ENCODE results near the gene MIER1. TPM values are rescaled to one million over a fixed set of nuclear protein-coding genes. Genes with fewer than 3 reads are reported as not detected.
"Not testable (repeated sequence)": the region's sequence is repeated elsewhere in the genome, so short reads cannot be mapped to it uniquely, and the experiment has no call there.

MIER1 gene
- total RNA-seq, 1 donor from 2014 or later: 43.5 TPM

- Histone ChIP-seq H3K4me2 (no peak overlapping the region), H3K9me3 (ENCODE audit: low read depth) (no peaks in the 10 kb centered on the region), H3K36me3 (peaks cover 46% of the 10 kb centered on the region), H2AFZ (replicated peaks) (no peak overlapping the region), H3K4me1 (no peaks in the 10 kb centered on the region), H3K27me3 (no peaks in the 10 kb centered on the region), H4K20me1 (ENCODE audit: low read depth) (no peaks in the 10 kb centered on the region), H3F3A (ENCODE audit: low read depth) (no peaks in the 10 kb centered on the region), H3K4me3 (no peak overlapping the region), H3K79me2 (ENCODE audit: low read depth) (no peaks in the 10 kb centered on the region), H3K9ac (no peak overlapping the region), H3K27ac (no peak overlapping the region)
- Mint-ChIP-seq H3K27ac (no peak overlapping the region), H3K9me3 (peaks cover 14% of the 10 kb centered on the region), H3K4me3 (no peak overlapping the region), H3K27me3 (ENCODE audit: insufficient read depth, low read depth) (no peaks in the 10 kb centered on the region), H3K36me3 (peaks cover 43% of the 10 kb centered on the region), H3K4me1 (no peaks in the 10 kb centered on the region)
- no peak for DNase-seq (ENCODE audit: low spot score)
- TF ChIP-seq EZH2phosphoT487 (IDR thresholded peaks at IDR 0.05) (no peak), EZH2 (IDR thresholded peaks at IDR 0.05) (no peak)
- TF ChIP-seq, protein P1, sequence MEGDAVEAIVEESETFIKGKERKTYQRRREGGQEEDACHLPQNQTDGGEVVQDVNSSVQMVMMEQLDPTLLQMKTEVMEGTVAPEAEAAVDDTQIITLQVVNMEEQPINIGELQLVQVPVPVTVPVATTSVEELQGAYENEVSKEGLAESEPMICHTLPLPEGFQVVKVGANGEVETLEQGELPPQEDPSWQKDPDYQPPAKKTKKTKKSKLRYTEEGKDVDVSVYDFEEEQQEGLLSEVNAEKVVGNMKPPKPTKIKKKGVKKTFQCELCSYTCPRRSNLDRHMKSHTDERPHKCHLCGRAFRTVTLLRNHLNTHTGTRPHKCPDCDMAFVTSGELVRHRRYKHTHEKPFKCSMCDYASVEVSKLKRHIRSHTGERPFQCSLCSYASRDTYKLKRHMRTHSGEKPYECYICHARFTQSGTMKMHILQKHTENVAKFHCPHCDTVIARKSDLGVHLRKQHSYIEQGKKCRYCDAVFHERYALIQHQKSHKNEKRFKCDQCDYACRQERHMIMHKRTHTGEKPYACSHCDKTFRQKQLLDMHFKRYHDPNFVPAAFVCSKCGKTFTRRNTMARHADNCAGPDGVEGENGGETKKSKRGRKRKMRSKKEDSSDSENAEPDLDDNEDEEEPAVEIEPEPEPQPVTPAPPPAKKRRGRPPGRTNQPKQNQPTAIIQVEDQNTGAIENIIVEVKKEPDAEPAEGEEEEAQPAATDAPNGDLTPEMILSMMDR (IDR thresholded peaks at IDR 0.05): no peak
Measured at GRCh38 chr1:66968574-66968973, 43.8 kb downstream of the MIER1 start.

DNA sequence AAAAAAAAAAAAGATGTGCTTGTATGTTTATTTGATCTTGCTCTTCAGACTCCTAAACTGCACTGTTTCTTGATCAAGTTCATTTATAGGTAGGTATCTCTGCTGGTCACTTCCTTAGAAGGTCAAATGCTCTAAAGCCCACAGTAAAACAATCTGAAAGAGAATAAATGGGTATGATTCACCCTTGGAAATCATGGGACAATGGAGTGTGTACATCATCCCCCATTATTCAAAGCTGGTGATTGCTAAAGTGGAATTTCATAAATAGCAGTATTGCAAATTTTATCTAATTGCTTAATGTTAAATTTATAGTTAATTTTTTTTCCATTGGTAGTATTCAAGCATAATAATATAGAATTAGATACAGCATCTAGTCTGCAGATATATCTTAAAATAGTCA is 53.4 kb downstream of the MIER1 start:
- DNase-seq (ENCODE audit: low spot score): no peak
- Histone ChIP-seq H3K4me1 (no peaks in the 10 kb centered on the region), H3K36me3 (peaks cover 18% of the 10 kb centered on the region), H3K9ac (no peak overlapping the region), H3K9me3 (ENCODE audit: low read depth) (no peaks in the 10 kb centered on the region), H3K4me2 (no peak overlapping the region), H3K4me3 (no peak overlapping the region), H3K79me2 (ENCODE audit: low read depth) (no peaks in the 10 kb centered on the region), H2AFZ (replicated peaks) (no peak overlapping the region), H3K27me3 (no peaks in the 10 kb centered on the region), H3F3A (ENCODE audit: low read depth) (no peaks in the 10 kb centered on the region), H3K27ac (no peak overlapping the region), H4K20me1 (ENCODE audit: low read depth) (no peaks in the 10 kb centered on the region)
- no peaks in the 10 kb centered on the region for H3K27me3 Mint-ChIP-seq (ENCODE audit: insufficient read depth, low read depth)
- H3K9me3 Mint-ChIP-seq: no peaks in the 10 kb centered on the region
- H3K4me1 Mint-ChIP-seq: no peaks in the 10 kb centered on the region
- no peak overlapping the region for H3K27ac Mint-ChIP-seq
- peaks cover 24% of the 10 kb centered on the region for H3K36me3 Mint-ChIP-seq
- H3K4me3 Mint-ChIP-seq: no peak overlapping the region
- TF ChIP-seq, protein P1 (IDR thresholded peaks at IDR 0.05): no peak
- TF ChIP-seq EZH2 (IDR thresholded peaks at IDR 0.05): no peak
- no peak for TF ChIP-seq EZH2phosphoT487 (IDR thresholded peaks at IDR 0.05)

DNA sequence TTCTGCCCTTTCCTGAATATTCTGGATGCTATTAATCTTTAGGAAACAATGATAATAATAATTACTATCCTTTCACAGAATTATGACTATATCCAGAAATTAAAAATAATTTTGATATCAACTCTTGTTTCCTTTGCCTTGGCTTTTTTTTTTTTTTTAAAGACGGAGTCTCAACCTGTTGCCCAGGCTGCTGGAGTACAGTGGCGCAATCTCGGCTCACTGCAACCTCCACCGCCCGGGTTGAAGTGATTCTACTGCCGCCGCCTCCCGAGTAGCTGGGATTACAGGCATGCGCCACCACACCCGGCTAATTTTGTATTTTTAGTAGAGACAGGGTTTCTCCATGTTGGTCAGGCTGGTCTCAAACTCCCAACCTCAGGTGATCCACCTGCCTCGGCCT is 54.8 kb downstream of the MIER1 start:
- not testable (repeated sequence) for H3K27ac Mint-ChIP-seq; H3K9me3 ChIP-seq (ENCODE audit: low read depth); H3K27me3 ChIP-seq; H3K4me1 Mint-ChIP-seq; H3K27ac ChIP-seq; DNase-seq (ENCODE audit: low spot score); H3K9me3 Mint-ChIP-seq; H3K4me3 Mint-ChIP-seq; H3K4me3 ChIP-seq; H2AFZ ChIP-seq (replicated peaks); H3K27me3 Mint-ChIP-seq (ENCODE audit: insufficient read depth, low read depth); H3K4me1 ChIP-seq; H3K79me2 ChIP-seq (ENCODE audit: low read depth); H3F3A ChIP-seq (ENCODE audit: low read depth); H3K4me2 ChIP-seq; H4K20me1 ChIP-seq (ENCODE audit: low read depth); H3K9ac ChIP-seq
- peaks cover 29% of the 10 kb centered on the region for H3K36me3 Mint-ChIP-seq
- H3K36me3 ChIP-seq: peaks cover 21% of the 10 kb centered on the region

DNA sequence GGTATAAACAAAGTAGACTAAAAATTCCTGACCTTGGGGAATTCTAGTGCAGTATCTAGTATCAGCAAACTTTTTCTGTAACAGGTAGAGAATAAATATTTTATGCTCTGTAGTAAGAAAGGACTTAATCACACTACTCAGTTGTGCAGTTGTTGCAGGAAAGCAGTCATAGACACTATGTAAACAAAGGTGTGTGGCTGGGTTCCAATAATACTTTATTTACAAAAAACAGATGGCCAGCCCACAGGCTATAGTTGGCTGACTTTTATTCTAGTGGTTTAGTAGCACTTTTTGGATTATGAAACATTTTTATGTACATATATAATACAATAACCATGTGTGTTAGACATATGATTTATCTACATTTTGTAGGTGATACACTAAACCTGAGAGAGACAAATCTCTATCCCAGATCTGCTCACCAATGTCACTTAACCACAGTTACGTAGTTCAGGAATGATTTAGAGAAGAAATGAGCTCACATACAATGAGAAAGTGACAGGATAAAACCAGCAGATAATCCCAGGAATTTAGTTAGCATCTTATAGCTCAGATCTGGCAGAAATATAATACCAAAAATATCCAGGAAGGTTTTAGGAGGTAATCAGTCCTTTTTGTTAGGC is 56.1 kb downstream of the MIER1 start:
- no peak overlapping the region for H3K9ac ChIP-seq
- TF ChIP-seq EZH2 (IDR thresholded peaks at IDR 0.05) (no peak), EZH2phosphoT487 (IDR thresholded peaks at IDR 0.05) (no peak)
- TF ChIP-seq, protein P1 (IDR thresholded peaks at IDR 0.05): no peak
- H3K4me3 ChIP-seq: no peak overlapping the region
- Mint-ChIP-seq H3K9me3 (no peaks in the 10 kb centered on the region), H3K4me1 (no peaks in the 10 kb centered on the region), H3K4me3 (no peak overlapping the region), H3K27me3 (ENCODE audit: insufficient read depth, low read depth) (no peaks in the 10 kb centered on the region), H3K36me3 (peaks cover 28% of the 10 kb centered on the region), H3K27ac (no peak overlapping the region)
- no peaks in the 10 kb centered on the region for H3K9me3 ChIP-seq (ENCODE audit: low read depth)
- no peaks in the 10 kb centered on the region for H3K4me1 ChIP-seq
- no peaks in the 10 kb centered on the region for H3F3A ChIP-seq (ENCODE audit: low read depth)
- no peak overlapping the region for H3K27ac ChIP-seq
- no peaks in the 10 kb centered on the region for H3K79me2 ChIP-seq (ENCODE audit: low read depth)
- H2AFZ ChIP-seq (replicated peaks): no peak overlapping the region
- peaks cover 24% of the 10 kb centered on the region for H3K36me3 ChIP-seq
- H4K20me1 ChIP-seq (ENCODE audit: low read depth): no peaks in the 10 kb centered on the region
- H3K27me3 ChIP-seq: no peaks in the 10 kb centered on the region
- H3K4me2 ChIP-seq: no peak overlapping the region
- no peak for DNase-seq (ENCODE audit: low spot score)

Measured in neural progenitor cell (in vitro differentiated cells).